GM21576 (cell line): ENCODE data around the gene TEKTIP1.
"Not testable (repeated sequence)": the region's sequence is repeated elsewhere in the genome, so short reads cannot be mapped to it uniquely, and the experiment has no call there.

Experiments
- ATAC-seq: cut with Tn5 transposase; IDR thresholded peaks from one replicate; pipeline ENCODE4 v1.9.1; 2021; ENCODE audit warnings: mild to moderate bottlenecking, moderate library complexity; ENCODE audit not compliant: unreplicated experiment

The TEKTIP1 gene

DNA sequence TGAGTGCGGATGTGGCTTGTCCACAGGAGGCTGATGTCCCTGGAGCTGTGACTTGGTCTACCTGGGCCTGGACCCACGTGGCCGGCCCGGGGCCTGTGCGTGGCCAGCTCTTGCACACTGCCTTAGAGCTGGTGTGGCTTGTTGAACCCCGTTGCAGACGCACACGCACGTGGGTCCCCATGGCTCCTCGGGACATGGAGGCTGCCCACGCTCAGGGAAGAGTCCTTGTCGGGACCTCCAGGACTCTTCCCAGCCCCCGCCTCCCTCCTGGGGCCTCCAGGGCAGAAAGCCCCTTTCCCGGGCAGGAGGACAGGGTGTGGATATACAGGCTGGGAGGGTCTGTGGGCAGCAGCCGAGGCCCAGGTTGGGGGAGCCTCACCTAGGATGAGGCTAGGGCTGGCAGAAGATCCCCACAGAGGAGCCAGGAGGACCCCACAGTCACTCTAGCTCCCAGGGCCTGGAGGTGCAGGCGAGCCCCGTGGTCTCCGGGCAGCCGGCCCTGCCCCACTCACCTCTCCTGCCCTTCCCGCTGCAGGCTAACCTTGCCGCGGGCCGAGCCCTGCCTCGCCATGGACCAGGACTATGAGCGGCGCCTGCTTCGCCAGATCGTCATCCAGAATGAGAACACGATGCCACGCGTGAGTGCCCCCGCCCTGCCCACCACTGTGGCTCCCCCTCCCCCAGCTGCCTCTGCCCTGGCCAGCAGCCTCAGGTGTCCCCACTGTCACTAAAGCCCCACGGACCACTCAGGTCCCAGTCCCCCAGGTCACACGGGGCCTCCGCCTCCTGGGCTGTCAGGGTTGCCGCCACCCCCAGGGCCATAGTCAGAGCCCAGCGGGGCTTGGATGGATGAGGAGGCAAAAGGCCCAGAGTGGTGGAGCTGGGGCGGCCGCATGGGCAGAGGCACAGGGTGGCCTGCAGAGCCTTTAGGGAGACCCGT lies 16.3 kb upstream of the TEKTIP1 start:
- no peak for ATAC-seq

GRCh38 chr19:3523361-3524077 lies 15.5 kb upstream of the TEKTIP1 start:
- ATAC-seq: no peak

DNA sequence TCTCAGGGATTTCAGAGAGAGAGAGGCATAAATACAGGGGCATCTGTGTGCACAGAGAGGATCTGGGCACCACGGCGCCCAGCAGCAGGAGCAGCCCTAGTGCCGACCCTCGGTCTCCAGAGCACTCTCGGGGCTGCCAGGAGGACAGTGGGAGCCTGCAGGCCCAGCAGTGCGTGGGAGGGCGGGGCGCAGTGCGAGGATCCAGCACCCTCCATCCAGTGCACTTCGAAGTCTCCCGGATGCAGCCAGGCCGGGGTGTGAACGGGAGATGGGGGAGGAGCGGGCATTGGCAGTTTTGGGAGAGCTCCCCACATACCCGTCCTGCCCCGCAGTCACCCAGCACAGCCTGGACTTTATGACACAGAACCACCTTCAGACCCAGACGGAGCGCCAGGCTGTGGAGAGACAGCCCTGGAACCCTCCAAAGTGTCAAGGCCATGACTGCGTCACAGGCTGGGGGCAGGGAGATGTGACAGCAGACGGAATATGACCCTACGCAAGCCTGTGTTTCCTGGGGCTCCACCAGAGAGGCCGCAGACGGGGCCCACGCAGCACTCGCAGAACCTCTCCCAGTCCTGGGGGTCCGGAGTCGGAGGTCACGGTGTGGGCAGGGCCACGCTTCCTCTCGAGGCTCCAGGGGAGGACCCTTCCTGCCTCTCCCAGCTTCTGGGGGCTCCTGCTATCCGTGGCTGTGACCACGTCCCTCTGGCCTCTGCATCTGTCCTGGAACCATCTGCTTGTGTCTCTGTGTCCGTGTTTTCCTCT lies 14.7 kb upstream of the TEKTIP1 start:
- ATAC-seq: no peak

DNA sequence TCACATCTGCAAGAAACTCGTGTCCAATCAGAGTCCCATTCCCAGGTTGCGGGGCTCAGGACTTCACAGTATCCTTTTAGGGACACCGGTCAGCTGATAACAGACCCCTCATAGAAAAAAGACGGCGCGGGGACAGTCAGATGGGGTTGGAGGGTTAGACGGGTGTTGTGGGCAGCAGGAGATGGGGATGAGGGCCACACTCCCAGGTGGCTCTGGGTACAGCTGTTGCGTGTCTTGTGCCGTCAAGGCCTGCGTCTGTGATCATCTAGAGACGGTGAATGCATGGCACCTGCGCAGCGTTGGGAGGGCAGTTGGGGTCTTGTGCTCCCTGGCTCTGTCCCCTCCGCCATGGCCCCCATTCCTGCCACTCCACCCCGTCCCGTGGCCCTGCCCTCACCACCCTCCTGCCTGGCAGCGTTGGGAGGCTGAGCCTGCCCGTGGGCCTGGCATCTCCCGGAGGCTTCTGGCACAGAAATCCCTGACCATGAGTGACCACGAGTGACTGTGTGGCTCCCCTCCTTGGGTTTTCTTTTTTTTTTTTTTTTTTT lies 14.0 kb upstream of the TEKTIP1 start:
- no peak for ATAC-seq

- ATAC-seq: no peak
Observed at GRCh38 chr19:3526507-3527237, 12.3 kb upstream of the TEKTIP1 start.

DNA sequence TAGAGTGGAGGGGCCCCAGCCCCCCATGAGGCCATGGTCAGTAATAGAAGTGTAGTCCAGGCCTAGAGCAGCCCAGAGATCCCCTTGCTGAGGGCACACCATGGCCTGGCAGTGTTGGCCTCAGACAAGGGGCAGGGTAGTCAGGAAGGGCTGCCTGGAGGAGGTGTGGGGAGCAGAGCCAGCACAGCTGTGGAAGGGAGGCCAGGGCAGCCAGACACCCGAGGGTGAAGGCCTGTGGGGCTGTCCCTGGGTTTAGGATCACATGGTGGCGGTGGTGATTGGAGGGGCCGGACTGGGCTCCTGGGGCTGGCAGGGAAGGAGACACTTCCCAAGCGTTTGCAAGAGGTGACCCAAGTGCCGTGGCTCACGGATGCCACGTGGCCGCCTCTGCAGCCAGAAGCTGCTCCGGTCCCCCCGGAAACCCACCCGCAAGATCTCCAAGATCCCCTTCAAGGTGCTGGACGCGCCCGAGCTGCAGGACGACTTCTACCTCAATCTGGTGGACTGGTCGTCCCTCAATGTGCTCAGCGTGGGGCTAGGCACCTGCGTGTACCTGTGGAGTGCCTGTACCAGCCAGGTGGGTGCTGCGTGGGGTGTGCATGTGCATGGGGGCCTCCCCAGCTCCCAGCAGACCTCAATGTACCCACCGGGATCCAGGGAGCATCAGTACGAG lies 11.6 kb upstream of the TEKTIP1 start:
- ATAC-seq: no peak

GRCh38 chr19:3528080-3528479 lies 10.9 kb upstream of the TEKTIP1 start:
- ATAC-seq: no peak

DNA sequence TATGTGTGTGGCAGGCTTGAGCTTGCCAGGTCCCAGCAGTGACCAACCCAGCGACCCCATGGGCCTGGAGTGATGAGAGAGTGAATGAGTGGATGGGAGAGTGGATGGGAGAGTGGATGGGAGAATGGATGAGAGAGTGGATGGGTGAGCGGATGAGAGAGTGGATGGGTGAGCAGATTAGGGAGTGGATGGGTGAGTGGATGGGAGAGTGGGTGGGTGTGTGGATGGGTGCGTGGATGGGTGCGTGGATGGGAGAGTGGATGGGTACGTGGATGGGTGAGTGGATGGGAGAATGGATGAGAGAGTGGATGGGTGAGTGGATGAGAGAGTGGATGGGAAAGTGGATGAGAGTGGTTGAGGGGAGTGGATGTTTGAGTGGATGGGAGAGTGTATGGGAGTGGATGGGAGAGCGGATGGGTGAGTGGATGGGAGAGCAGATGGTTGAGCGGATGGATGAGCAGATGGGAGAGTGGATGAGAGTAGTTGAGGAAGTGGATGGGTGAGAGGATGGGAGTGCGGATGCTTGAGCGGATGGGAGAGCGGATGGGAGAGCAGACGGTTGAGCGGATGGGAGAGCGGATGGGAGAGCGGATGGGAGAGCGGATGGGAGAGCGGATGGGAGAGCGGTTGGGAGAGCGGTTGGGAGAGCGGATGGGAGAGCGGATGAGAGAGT lies 10.3 kb upstream of the TEKTIP1 start:
- no peak for ATAC-seq

DNA sequence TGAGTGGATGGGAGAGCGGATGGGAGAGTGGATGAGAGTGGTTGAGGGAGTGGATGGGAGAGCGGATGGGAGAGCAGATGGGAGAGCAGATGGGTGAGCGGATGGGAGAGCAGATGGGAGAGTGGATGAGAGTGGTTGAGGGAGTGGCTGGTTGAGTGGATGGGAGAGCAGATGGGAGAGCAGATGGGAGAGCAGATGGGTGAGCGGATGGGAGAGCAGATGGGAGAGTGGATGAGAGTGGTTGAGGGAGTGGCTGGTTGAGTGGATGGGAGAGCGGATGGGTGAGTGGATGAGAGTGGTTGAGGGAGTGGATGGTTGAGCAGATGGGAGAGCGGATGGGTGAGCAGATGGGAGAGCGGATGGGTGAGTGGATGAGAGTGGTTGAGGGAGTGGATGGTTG lies 9.7 kb upstream of the TEKTIP1 start:
- ATAC-seq: not testable (repeated sequence)

DNA sequence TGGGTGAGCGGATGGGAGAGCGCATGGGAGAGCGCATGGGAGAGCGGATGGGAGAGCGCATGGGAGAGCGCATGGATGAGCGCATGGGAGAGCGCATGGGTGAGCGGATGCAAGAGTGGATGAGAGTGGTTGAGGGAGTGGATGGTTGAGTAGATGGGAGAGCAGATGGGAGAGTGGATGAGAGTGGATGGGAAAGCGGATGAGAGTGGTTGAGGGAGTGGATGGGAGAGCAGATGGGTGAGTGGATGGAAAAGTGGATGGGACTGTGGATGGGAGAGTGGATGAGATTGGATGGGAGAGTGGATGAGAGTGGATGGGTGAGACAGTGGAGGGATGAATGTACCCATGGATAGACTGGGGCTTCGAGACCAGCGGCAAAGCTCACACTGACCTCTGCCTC lies 8.6 kb upstream of the TEKTIP1 start:
- no peak for ATAC-seq

- ATAC-seq: no peak
Observed at GRCh38 chr19:3531716-3532115, 7.3 kb upstream of the TEKTIP1 start.

DNA sequence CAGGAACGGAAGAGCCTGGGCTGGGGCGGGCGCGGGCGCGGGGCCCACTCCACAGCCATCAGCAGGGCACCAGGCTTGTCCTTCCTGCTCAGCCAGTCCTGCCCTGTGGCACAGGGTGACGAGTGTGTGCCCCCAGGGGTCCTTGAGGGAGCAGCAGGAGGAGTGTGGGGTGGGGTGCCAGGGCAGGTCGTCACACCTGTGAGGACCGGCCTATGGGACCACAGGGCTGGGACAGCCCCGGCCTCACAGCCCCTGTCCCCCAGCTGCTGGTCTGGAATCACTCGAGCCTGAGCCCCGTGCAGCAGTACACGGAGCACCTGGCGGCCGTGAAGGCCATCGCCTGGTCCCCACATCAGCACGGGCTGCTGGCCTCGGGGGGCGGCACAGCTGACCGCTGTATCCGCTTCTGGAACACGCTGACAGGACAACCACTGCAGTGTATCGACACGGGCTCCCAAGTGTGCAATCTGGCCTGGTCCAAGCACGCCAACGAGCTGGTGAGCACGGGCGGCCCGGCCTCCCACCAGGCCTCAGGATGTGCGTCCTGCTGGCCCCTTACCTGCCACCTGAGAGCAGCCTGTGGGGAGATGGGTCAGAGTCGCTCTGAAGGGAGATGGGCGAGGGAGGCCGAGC lies 6.7 kb upstream of the TEKTIP1 start:
- no peak for ATAC-seq

GRCh38 chr19:3533033-3533432 lies 5.9 kb upstream of the TEKTIP1 start:
- ATAC-seq: no peak

DNA sequence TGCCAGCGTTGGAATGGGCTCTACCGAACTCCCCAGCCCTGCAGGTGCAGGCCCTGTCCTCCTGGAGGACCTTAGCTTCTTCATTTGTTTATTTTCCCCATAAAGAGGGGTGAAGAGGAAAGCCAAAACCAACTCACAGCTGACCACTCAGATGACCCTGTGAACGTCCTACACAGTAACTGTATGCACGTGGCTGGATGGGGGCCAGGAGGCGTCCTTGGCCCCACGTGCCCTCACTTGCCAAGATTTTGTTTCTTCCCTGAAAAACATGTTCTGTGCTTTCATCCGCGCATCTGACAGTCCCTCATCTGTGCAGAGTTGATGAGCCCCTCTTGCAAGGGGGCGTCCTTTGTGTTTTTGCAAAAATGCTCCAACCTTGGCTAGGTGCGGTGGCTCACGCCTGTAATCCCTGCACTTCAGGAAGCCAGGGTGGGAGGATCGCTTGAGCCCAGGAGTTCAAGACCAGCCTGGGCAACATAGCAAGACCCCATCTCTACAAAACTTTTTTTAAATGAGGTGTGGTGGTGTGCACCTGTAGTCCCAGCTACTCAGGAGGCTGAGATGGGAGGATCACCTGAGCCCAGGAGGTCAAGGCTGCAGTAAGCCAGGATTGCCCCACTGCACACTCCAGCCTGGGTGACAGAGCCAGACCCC lies 5.3 kb upstream of the TEKTIP1 start:
- no peak for ATAC-seq

- ATAC-seq: no peak
Observed at GRCh38 chr19:3534375-3535234, 4.4 kb upstream of the TEKTIP1 start.

DNA sequence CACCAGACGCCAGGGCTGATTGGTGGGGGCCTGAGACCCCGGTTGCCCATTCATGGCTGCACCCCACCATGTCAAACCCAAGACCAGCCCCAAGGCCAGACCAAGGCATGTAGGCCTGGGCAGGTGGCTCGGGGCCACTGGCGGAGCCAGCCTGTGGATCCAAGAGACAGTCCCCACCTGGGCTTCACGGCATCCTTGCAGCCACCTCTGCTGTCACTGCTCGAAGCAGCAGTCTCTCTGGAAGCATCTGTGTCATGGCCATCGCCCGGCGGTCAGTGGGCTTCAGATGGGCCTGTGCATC lies 3.8 kb upstream of the TEKTIP1 start:
- ATAC-seq: no peak

DNA sequence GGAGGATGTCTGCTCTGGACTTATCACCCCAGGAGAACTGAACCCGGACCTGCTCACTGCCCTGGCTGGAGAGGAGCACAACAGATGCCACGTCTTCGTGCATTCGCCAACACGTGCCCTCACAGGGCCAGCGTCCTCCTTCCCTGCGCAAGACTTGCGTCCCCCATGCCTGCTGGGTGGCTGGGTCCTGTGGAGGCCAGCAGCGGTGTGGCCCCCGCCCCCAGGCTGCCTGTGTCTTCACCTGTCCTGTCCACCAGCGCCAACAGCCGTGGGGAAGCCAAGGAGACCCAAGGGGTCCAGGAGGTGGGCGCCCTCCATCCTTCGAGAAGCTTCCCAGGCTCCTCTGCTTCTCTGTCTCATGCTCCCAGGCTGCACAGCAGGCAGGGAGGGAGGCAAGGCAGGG lies 3.4 kb upstream of the TEKTIP1 start:
- no peak for ATAC-seq

DNA sequence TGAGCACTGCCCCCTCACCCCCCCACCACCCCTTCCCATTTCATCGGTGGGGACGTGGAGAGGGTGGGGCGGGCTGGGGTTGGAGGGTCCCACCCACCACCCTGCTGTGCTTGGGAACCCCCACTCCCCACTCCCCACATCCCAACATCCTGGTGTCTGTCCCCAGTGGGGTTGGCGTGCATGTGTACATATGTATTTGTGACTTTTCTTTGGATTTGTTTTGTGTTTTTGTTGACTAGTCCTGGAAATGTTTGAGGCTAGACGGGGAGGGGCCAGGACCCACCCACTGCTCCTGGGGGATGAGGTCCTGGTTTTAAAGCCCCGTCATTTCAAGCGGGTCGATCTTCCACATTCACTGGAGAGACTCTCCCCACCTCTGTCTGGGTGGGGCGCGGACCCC lies 3.0 kb upstream of the TEKTIP1 start:
- ATAC-seq: no peak
